Activated CD4-positive, alpha-beta T cell treated with anti-CD3 and anti-CD28 coated beads for 48 hours (primary cell): ENCODE data around the gene TOMM34.

Source experiments
- DNase-seq: peaks from one replicate; pipeline ENCODE4 v3.0.0-alpha.2; 2020

TOMM34 gene

DNA sequence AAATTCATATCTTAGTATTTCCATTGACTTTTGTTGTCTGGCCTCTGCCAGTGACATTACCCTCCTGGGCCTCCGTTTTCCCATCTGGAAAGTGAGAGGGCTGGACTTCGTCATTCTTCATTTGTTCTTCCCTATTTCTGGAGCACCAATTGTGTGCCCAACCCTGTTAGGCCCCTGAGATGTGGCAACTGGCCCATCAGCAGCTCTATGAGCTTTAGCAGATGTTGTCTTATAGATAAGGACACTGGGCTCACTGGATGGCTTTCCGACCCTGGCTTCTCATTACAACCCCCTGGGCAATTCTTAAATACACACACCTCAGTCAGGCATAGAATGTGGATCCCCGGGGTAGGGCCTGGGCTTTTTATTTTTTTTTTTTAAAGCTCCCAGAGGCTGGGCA, 35.7 kb downstream of the TOMM34 start:
- DNase-seq: no peak

DNA sequence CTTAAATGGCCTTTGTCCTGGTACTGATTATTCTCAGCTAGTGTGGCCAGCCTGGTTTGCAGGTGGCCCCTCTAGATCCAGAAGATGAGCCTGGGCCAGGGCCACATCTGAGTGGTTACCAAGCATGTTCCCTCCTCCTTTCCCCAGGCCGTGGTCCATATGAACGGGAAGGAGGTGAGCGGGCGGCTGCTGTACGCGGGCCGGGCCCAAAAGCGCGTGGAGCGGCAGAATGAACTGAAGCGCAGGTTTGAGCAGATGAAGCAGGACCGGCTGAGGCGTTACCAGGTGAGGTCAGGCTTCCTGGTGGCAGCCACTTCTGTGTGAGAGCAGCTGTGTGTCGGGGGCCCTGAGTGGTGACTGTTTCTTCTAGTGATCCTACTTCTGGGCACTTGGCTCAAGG, 38.8 kb downstream of the TOMM34 start:
- DNase-seq: no peak

DNA sequence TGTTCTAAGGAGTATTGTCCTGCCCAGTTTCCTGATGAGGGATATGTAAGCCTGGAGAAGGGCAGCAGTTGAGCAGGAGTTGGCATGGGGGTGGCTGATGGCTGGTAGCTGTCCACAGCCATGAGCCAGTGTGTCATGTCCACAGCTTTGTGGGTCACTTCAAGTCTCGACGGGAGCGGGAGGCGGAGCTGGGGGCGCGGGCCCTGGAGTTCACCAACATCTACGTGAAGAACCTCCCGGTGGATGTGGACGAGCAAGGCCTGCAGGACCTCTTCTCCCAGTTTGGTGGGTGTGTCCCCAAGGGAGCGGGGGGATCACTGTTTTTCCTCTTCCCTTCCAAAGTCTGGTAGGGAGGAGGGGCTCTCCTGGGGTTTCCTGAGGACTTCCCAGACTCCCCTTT, 41.4 kb downstream of the TOMM34 start:
- no peak for DNase-seq

DNA sequence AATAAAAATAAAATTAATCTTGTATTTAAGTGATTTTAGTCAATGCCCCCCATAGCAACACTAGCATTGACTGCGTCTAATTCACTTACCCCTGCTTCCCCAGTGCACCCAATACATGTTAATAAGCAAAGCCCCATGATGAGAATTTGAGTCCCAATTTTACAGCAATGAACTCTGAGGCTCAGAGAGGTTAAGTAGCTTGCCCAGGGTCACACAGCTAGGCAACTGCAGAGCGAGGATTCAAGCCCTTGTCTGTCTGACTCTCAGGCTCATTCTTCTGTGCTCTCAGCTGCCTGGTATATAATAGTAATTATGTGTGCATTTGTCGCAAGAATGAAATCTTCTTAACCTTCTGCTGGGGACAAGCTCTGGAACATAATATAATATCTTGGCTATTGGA, 41.9 kb downstream of the TOMM34 start:
- DNase-seq: no peak

DNA sequence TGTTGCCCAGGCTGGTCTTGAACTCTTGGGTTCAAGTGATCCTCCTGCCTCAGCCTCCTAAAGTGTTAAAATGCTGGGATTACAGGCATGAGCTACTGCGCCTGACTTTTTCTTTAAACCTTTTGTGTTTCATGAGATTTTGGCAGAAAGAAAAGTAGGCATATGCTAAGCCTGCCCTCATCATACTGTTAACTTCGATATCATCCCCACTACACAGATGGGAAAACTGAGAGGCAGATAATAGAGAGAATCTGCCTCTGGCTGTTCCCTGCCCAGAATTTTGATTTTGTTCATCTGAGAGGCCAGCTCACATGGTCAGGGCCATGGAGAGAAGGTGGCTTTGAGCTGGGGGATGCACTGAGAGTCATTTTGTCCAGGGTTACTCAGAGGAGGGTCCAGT, 42.8 kb downstream of the TOMM34 start:
- DNase-seq: no peak

DNA sequence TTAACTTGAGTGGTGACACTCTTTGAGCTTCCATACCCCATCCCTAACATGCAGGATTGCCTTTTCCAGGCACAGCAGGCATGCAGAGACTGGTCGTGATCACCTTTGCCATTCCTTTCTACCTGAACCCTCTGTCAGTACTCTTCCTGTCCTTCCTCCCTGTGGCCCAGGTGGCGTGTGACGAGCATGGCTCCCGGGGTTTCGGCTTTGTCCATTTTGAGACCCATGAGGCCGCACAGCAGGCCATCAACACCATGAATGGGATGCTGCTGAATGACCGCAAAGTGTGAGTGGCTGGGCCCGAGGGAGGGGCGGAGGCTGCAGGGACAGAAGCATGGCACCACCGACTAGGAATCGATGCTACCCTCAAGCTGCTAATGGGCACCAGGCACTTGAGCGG, 43.6 kb downstream of the TOMM34 start:
- no peak for DNase-seq

DNA sequence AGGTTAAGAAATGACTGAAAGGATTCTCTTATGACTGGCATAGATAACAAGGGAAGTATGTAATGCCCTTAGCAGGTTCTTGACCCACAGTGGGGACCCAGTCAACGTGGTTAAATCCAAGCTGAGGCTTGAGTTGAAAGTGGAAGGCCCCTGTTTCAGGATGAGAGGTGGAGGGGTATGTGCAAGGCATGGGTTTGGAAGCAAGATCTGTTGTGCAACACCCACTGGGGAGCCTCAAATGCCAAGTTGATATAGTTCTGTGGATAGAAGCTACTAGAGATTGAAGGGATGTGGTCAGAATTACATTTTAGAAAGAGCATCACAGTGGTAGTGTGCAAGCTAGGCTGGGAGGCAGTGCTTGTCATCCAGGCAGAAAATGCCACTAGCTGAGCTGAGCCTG, 45.3 kb downstream of the TOMM34 start:
- DNase-seq: peak; percentile 26

DNA sequence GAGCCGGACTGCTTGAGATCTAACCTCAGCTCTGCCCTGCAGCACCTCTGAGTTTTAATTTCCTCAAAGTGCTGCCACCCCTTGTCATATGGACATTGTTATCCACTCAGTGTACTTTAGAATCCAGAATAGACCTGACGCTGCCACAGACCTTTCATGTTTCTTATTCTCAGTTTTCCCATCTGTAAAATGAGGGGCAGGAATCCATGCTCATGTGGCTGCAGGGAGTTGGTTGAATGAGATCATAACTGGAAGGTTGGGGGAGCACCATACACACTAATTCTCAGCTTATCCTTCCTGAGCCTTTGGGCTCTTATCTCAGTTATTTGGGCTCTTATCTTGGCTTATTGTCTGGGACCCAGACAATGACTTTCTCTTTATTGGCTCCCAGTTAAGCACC, 48.0 kb downstream of the TOMM34 start:
- no peak for DNase-seq

DNA sequence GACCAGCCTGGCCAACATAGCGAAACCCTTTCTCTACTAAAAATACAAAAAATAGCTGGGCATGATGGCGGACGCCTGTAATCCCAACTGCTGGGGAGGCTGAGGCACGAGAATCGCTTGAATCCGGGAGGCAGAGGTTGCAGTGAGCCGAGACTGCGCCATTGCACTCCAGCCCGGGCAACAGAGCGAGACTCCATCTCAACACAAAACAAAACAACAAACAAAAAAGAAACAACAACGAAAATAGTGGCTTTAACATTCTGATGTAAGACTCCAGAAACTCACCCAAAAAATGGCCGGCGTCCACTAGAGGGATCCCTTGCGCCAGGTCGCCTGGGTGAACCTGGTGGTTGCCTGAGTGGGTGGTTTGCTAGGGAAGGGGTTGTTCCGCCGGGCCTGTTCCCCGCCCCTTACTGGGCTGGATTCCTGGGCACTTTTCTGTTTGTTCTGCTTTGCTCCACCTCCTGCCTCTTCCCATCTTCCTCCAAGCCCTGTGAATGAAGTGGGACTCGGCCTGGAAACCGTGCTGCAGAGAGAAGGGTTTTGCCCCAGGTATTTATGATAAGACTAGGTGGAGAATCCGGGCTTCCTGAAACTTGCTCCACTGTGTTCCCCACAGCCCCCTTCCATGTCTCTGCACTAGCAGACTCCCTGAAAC, 48.8 kb downstream of the TOMM34 start:
- peak; percentile 67 for DNase-seq

DNA sequence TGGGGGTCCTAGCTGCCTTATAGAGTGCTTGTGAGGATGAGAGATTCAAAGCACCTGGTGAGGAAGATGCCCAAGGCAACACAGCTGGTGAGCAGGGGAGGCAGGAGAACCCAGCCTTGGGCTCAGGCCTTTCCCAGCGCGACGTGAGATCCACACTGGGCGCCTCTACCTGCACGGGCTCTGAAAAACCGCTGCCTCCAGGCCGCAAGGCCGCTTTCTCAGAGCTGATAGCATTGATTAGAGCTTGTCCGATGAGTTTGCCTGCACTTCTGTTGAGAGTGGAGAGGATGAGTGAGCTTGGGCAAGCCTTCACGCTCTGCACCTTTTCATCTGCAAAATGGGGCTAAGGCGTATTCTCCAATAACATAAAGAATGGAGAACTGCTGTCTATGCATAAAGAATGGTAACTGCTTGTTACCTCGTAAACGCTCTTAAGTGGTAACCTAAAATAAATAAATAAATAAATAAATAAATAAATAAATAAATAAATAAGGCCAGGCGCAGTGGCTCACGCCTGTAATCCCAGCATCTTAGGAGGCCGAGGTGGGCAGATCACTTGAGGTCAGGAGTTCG, 49.4 kb downstream of the TOMM34 start:
- no peak for DNase-seq

DNA sequence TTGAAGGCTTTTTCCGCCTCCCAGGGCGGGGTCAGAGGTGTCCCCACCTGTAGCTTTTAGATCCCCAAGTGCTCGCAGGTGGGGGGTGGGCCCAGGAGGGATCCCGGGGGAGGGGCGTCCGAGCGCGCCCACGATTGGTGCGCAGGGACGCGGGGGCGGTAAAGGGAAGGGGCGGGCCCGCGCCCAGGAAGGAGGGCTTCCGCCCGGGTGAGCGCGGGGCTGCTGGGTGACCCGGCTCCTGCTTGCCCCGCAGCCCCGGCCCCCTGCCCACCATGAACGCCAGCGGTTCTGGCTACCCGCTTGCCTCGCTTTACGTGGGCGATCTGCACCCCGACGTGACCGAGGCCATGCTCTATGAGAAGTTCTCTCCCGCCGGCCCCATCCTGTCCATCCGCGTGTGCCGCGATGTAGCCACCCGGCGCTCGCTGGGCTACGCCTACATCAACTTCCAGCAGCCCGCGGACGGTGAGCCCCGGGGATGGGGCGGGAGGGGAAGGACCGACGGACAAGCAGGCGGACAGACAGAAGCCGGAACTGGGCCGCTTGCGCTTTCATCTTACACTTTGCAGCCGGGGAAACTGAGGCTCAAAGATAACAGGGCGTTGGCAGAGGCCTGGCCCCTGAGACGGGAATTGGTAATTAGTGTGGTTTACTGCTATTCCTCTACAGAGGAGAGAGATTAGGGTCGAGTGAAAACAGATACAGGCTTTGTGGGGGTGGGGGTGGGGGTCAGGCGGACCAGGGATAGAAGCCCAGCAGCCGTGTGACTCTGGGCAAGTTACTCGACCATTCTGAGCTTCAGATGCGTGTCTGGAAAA, 50.1 kb downstream of the TOMM34 start, which contains the start of gene PABPC1L:
TSS of gene PABPC1L (plus strand) at position 189 of the 818 bp plus-strand sequence. CDS start at position 273, 84 bp downstream.
- DNase-seq: peak; percentile 84

DNA sequence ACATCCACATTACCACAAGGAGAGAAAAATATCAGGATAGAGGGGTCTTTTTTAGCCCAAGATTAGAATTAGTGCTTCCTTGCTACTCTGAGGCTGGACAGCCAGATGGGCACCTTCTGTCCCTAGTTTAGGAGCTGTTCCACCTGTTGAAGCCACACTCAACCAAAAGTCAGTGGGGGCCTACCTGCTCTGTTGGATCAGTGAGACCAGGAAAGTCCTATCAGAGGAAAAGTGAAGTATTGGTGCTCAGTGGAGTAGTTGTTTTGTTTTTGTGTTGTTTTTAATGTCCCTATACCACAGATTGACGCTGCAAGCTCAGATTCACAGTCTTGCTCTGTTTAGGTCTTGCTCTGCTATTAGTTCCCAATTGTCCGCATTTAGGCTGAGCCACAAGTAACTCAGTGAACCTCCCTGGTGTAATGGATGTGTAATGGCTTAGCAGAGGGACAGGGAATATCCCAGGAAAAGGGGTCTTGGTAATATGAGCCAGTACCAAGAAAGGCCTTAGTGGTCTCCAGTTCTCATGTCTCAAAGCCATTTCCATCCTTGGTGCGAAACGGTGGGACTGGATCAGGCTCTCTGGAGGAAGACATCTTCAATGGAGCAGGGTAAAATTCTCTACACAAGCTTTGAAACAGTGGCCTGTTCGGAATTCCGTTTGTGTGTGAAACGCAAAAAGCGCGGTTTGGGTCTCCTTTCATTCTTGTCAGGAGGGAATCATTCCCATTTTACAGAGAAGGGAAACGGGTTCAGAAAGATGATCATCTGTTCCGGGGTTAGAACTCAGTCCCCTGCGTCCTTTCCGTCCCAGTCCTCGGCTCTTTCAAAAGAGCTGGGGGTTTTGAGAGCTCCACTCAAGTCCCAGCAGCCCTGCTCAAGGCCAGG, 51.0 kb downstream of the TOMM34 start:
- DNase-seq: no peak

DNA sequence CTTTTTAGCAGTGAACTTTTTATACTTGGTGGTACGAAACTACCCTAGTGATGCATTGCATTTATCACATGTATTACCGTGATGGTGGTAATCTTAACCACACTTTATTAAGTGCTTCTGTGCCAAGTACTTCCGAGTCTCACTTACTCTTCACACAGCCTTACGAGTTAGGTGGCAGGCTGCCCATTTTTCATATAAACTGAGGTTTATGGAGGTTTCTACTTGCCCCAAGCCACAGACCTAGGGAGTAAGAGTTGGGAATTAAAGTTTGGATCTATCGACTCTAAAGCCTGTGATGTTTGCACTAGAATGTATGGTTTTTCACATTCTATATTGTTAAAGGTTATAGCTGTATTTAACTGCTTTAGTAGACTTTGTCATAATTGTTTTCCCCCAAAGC, 55.8 kb downstream of the TOMM34 start:
- DNase-seq: no peak

DNA sequence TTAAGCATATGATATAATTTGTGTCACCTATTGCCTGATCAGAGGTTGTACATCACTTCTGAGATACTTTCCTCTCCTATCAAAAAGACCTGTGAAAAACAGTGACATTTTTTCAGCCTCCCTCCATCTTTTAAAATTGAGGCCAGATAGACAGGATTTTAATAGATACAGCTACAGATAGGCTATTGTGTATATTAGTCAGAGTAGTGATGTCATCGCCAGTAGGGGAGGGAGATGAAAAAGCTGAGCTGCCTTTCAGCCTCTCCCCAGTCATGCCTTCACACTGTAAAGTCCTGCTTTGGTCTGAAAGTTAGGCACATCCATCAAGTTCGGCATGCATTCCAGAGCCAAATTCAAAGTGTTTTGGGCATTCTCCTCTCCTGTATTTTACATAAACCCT, 58.2 kb downstream of the TOMM34 start:
- no peak for DNase-seq

DNA sequence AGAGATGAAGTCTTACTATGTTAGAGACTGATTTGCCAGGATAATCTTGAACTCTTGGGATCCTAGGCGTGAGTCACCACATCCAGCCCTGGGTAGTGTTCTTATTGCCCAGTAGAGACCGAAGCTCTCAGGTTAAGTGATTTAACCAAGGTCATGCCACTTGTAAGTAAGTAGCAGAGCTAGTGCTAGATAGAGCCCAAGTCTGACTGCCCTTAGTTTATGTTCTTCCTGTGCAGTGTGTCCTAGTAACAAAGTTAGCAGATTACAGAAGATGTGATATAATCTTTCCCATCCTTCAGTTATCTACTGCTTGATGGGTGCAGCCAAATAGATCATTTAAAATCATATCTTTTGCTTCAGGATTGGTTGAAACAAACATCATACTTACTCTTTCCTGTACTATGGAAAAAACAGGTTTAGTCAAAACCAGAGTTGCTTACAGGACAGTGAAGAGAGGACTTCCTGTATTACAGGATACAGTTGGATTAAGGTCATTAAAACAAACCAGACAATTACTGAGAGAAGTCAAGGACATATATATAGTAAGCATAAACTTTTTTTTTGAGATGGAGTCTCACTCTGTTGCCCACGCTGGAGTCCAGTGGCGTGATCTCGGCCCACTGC, 59.9 kb downstream of the TOMM34 start:
- no peak for DNase-seq

DNA sequence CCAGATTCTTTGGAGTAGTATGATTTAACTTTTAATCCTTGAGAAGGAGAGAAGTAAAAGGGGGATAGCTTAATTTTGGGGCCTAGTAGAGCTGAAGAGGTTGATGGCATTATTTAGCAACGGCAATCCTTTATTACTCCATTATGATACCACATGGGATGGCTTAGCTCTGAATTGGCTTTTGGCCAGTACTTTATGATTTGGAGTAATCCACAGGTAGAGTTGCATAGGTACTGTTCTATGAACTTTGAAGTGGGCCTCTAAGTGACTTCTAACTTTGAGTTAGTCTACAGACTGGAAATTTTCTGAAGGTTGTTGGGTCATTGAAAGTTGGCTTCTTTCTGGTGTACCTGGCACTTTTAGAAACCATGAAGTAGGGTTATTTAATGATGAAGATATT, 63.1 kb downstream of the TOMM34 start:
- DNase-seq: no peak

DNA sequence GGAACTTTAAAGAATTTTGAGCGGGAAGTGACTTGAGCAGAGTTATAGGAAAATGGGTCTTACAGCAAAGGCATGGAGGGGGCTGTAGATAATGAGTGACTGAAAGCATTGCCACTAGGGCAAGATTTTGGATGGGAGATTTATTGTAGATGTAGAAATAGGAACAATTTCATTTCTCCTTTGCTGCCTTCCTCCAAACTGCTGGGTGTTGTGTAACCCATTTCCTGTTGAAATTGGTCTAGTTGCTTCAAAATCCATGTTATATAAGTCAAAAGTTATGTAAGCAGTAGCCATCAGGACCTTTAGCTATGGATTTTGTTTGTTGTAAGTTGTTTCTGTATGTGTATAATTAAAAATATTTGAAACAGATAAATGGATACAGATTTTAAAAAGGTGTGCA, 63.6 kb downstream of the TOMM34 start:
- DNase-seq: no peak

DNA sequence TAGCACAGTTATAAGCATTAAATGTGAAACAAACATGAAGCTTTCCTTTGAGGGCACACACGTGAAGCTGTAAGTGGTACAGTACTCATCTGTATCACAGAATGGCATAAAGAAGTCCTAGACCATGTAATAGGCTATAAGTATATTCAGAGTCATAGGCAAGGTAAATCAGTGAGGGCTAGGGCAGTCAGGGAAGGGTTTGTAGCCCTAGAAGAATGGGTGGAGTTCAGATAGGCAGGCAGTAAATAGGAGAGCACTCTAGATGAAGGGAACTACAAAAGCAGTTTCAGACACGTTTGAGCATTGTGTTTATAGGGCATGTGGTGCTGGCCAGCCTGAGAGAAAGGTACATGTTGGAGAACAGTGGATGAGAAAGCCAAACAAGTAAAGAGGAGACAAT, 65.2 kb downstream of the TOMM34 start:
- DNase-seq: no peak
